CD4-positive, alpha-beta T cell treated with Interleukin-6 for 4 hours (primary cell): ENCODE data around the gene DGCR8.

Source experiments
- DNase-seq: peaks from one replicate; pipeline ENCODE4 v3.0.0-alpha.2; 2020; ENCODE audit warnings: mixed read lengths

DGCR8 gene

GRCh38 chr22:20092477-20092854, 12.4 kb downstream of the DGCR8 start:
- DNase-seq: no peak

- no peak for DNase-seq
Observed at GRCh38 chr22:20093418-20094196, 13.6 kb downstream of the DGCR8 start.

- no peak for DNase-seq
Observed at GRCh38 chr22:20094197-20094807, 14.3 kb downstream of the DGCR8 start.

- no peak for DNase-seq
Observed at GRCh38 chr22:20095521-20095920, 15.5 kb downstream of the DGCR8 start.

DNA sequence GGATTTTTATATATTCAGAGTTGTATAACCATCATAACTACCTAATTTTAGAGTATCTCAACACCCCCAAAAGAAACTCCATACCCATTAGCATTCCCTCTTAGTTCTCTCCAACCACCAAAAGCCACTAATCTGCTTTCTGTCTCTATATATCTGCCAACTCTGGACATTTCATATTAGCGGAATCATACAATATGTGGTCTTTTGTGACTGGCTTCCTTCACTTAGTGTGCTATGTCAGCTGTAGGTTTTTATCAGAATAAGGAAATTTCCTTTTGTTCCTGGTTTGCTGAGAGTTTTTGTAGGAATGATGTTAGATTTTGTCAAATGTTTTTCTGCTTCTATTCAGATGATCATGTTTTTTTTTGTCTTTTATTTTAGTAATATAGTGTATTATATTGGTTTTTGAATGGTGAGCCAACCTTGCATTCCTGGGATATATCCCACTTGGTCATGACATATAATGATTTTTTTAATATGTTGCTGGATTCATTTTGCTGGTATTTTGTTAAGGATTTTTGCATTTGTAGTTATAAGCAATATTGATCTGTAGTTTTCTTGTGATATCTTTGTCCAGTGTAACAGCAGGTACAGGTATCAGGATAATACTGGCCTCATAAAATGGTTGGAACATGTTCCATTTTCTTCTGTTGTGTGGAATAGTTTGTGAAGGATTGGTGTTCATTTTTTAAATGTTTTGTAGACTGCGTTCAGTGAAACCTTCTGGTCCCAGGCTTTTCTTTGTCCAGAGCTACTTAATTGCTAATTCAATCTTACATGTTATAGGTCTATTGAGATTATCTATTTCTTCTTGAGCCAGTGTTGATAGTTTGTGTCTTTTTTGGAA, 16.8 kb downstream of the DGCR8 start:
- no peak for DNase-seq

DNA sequence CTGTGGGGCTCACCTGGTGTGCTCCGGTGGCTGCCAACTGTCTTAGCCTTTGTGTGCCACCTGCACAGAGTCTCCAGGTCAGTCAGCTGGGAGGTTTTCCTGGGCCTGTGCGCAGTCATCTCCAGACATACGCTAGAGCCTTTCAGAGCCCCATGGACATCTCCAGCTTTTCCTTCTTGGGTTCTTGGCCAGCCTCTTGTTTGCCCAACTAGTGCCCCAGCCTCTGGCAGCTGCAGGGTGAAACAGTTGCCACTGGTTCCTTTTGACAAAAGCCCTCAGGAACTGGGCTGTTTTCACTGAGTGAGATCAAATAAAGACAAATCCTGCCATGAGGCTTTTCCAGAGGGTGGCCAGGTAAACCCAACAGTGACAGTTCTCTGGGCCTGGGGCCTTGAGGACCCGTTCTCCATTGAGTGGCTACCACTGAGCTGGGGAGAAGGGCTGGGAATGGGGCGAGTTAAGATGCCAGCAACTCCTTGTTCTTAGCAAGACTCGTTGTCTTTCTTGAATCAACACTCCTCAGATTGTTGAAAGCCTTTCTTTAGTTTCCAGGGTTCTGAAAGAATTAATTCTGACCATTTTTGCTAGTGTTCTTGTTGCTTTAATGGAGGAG, 19.2 kb downstream of the DGCR8 start:
- no peak for DNase-seq

GRCh38 chr22:20101638-20102037, 21.6 kb downstream of the DGCR8 start:
- DNase-seq: no peak

DNA sequence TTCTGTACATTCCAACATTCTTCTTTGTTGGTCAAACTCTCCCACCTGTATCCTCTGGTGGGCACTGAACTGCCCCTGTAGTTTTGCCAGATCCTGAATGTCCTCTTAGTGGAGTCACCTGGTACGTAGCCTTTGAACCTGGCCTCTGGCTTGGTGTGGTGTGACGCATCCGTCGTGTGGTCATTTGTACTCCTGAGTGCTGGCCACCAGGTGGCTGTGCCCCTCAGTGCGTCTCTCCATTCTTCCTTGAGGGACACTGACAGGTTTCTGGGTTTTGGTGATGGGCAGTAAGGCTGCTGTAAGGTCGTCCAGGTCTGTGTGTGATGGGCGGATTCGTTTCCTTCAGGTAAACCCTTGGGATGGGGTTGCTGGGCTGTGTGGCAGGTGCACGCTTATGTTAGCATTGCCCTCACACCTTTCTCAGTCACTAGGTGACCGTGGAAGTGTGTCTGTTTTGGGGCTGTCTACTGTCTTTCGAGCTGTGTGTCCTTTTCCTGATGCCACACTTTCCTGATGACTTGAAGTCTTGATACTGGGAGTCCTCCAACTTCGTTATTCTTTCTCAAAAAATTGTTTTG, 22.3 kb downstream of the DGCR8 start:
- no peak for DNase-seq

- DNase-seq: no peak
Observed at GRCh38 chr22:20105456-20106204, 25.6 kb downstream of the DGCR8 start.

DNA sequence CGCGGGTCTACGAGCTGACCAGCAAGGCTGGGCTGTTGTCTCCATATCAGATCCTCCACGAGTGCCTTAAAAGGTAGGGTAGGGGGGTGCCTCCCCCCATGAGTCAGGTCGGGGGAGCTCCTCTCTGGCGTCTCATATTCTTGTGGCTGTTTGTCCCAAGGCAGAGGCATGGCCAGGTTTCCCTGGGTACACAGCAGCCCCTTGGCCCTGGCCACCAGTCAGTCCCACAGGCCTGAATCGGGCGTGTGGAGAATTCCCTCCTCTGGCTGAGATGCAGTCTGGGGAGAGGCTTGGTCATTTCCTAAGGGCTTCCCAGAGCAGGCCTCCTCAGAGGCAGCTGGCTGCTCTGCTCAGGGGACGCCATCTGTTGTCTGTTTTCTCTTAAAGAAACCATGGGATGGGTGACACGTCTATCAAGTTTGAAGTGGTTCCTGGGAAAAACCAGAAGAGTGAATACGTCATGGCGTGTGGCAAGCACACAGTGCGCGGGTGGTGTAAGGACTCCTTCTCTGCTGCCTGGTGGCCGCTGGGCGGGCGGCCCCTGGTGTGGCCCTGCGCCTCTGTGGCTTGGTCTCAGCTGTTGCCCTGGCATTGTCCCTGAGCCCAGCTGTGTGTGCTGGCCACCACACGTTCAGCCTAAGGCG, 26.3 kb downstream of the DGCR8 start:
- no peak for DNase-seq

DNA sequence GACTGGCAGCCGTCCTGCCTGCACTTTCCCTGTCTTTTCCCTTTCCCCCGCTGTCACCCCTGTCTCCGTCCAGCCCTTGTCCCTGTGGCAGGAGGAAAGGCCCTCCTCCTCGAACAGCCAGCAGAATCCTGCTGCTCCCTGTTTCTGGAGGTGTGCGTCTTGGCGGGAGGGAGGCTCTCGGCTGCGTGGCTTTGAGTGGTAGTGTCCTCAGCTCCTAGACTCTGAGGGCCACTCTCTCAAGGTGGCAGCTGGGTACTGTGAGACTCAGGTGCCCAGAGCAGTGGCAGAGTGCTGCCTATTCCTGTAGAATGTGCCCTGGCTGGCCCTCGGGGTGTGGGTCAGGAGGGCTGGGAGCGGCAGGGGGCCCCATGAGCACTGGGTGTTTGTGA, 26.8 kb downstream of the DGCR8 start:
- no peak for DNase-seq

- DNase-seq: no peak
Observed at GRCh38 chr22:20107471-20107901, 27.4 kb downstream of the DGCR8 start.

GRCh38 chr22:20107951-20108756, 28.1 kb downstream of the DGCR8 start:
- DNase-seq: no peak

GRCh38 chr22:20108757-20109230, 28.8 kb downstream of the DGCR8 start:
- no peak for DNase-seq

DNA sequence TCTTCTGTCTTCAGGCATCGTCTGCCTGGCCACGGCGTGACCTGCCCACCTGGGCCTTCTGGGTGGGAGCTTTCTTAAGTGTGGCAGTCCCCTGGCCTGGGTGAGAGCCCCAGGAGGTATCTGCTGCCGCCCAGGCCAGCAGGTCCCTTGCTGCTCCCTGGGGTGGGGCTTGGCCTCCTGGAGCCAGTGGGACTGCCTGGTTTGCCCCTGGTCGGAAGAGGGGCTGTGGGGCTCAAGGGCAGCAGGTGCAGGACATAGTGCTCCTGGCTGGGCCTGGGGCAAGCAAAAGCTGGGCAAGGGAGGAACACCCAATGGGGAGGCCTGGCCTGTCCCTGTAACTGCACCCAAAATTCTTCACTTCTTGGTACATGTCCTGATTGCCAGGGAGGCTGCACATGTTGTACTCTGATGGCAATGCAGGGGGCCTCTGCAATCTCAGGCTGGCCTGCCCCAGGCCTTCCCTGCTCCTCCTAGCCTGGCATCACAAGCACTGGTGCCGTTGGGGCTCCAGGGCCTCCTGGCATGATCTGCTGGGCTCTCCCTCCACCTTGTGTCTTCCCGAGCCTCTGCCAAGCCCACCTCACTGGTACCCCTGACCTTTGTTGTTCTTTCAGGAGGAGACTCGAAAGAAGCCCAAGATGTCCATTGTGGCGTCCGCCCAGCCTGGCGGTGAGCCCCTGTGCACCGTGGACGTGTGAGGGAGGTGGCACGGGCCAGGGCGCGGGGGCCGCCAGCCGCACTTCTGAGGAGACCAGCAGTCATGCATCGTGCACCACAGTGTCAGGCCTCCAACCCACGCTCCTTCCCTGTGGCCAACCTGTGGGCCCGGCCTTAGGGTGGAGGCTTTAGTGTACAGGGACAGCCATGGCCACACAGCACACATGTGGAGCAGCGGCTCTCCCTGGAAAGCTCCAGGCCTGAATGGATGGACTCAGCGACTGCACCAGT, 29.6 kb downstream of the DGCR8 start:
- DNase-seq: no peak

- no peak for DNase-seq
Observed at GRCh38 chr22:20110359-20110985, 30.4 kb downstream of the DGCR8 start.

GRCh38 chr22:20111045-20111688, 31.1 kb downstream of the DGCR8 start:
- peak; percentile 39 for DNase-seq
